K562 (cell line): Measurements from ENCODE around the gene EPN3. TPM values are rescaled to one million over a fixed set of nuclear protein-coding genes. Genes with fewer than 3 reads are reported as not detected.

Experiments used
- ATAC-seq: fragments of 200-7000 bp; cut with Tn5 transposase; 3 replicates; pipeline ENCODE4 v1.9.1; 2020; ENCODE audit warnings: moderate library complexity
- BruUV-seq: library from RNA; stranded (reverse); fragments of 400-500 nt; replicated peaks from 2 replicates; lab custom pipeline; 2021; lab: Mats Ljungman, UMichigan
- CTCF ChIA-PET: fragments of 300-600 bp; formaldehyde crosslinking; extraction: SDS; loops from one replicate; lab custom pipeline; 2021; ENCODE audit warnings: low intra/inter-chr PET ratio; lab: Yijun Ruan, JAX
- POLR2A ChIA-PET: fragments of 300-600, 350-650 bp; sonication (Branson Sonifier 250); formaldehyde crosslinking; extraction: SDS; loops from one replicate; lab custom pipeline; 2021; ENCODE audit warnings: antibody characterized with exemption, inconsistent platforms; lab: Yijun Ruan, JAX
- DNase-seq, 4 experiments: peaks; one replicate each; pipeline versions ENCODE4 v3.0.0 to v3.0.0-alpha.2; 2011 to 2018; ENCODE audit warnings: low spot score in 3 of 4, mixed read lengths in 3 of 4; ENCODE audit errors: extremely low read depth in 1 of 4
- FAIRE-seq: peaks from 2 replicates; lab custom pipeline; 2011; peaks lifted over from hg19 to GRCh38; lab: Jason Lieb, UNC
- H2AFZ ChIP-seq: 2 replicates; pipeline ENCODE4 v1.6.0; 2011; ENCODE audit warnings: low read depth, low read length, control low read depth, inconsistent platforms
- H3K27ac ChIP-seq: fragments of 200-600 bp; 3 replicates; pipeline ENCODE4 v1.8.0; 2011; ENCODE audit warnings: low read depth, mild to moderate bottlenecking, control low read depth, inconsistent platforms, low read length, moderate library complexity, mixed read lengths; ENCODE audit errors: extremely low read depth
- H3K27me3 ChIP-seq, 2 experiments: fragments of 300-600 bp in 1 of 2; 2 replicates in 1 of 2; 3 replicates in 1 of 2; pipeline versions ENCODE4 v1.6.0 to v1.8.0; 2011; ENCODE audit warnings: inconsistent platforms in 2 of 2, low read length in 2 of 2, mild to moderate bottlenecking in 1 of 2, mixed read lengths in 1 of 2, moderate library complexity in 1 of 2; ENCODE audit not compliant: control insufficient read depth in 2 of 2, insufficient read depth in 2 of 2
- H3K36me3 ChIP-seq: fragments of 300-600 bp; 3 replicates; pipeline ENCODE4 v1.8.0; 2011; ENCODE audit warnings: mild to moderate bottlenecking, low read length, inconsistent platforms; ENCODE audit not compliant: control insufficient read depth, insufficient read depth
- H3K4me1 ChIP-seq, 2 experiments: fragments of 200-600 bp in 1 of 2; replicated peaks in 1 of 2; 2 replicates in 1 of 2; 3 replicates in 1 of 2; pipeline versions ENCODE4 v1.5.1 to v1.8.0; 2011; ENCODE audit warnings: inconsistent platforms in 2 of 2, low read length in 2 of 2, mild to moderate bottlenecking in 1 of 2, mixed read lengths in 1 of 2, moderate library complexity in 1 of 2; ENCODE audit not compliant: control insufficient read depth in 2 of 2, insufficient read depth in 2 of 2
- H3K4me2 ChIP-seq: 2 replicates; pipeline ENCODE4 v1.6.1; 2011; ENCODE audit warnings: low read length, control low read depth, inconsistent platforms, mixed read lengths; ENCODE audit not compliant: insufficient read depth
- H3K4me3 ChIP-seq: fragments of 200-600 bp; sonication (generic), shearing (Covaris generic); 2 replicates; pipeline ENCODE4 v1.5.1; 2016; ENCODE audit warnings: control low read depth, inconsistent platforms
- H3K79me2 ChIP-seq: fragments of 200-600 bp; 3 replicates; pipeline ENCODE4 v1.8.0; 2011; ENCODE audit warnings: low read length, inconsistent platforms; ENCODE audit not compliant: control insufficient read depth, insufficient read depth
- H3K9ac ChIP-seq, 2 experiments: 2 replicates each; pipeline versions ENCODE4 v1.6.0 to v1.6.1; 2011; ENCODE audit warnings: low read depth in 2 of 2, low read length in 2 of 2, control low read depth in 1 of 2, inconsistent platforms in 1 of 2, mild to moderate bottlenecking in 1 of 2, mixed read lengths in 1 of 2; ENCODE audit not compliant: insufficient read depth in 1 of 2
- H3K9me1 ChIP-seq: one replicate; pipeline ENCODE4 v1.6.0; 2011; ENCODE audit warnings: inconsistent platforms, mild to moderate bottlenecking, low read length, moderate library complexity; ENCODE audit not compliant: control insufficient read depth, insufficient read depth
- H3K9me3 ChIP-seq: replicated peaks from 2 replicates; pipeline ENCODE4 v1.5.1; 2011; ENCODE audit warnings: low read depth, low read length, inconsistent platforms; ENCODE audit not compliant: control insufficient read depth, insufficient read depth
- H4K20me1 ChIP-seq: replicated peaks from 2 replicates; pipeline ENCODE4 v1.6.1; 2011; ENCODE audit warnings: low read length, inconsistent platforms, mixed read lengths; ENCODE audit not compliant: control insufficient read depth, insufficient read depth
- CBX1 ChIP-seq: sonication (generic); IDR thresholded peaks from 2 replicates; pipeline ENCODE4 v1.6.1; 2016; ENCODE audit warnings: antibody characterized with exemption, low read depth, mild to moderate bottlenecking
- CEBPG ChIP-seq, 3 experiments: fragments of 200-800 bp in 1 of 3; sonication (Bioruptor generic) in 1 of 3; sonication (generic) in 1 of 3; formaldehyde crosslinking in 1 of 3; IDR thresholded peaks in 2 of 3; conservative IDR thresholded peaks in 1 of 3; 2 replicates each; pipeline versions ENCODE4 v1.6.1 to v1.8.0; 2016 to 2022; ENCODE audit warnings: missing compliant biosample characterization in 2 of 3, missing genetic modification characterization in 2 of 3, mild to moderate bottlenecking in 1 of 3, missing genetic modification reagents in 1 of 3
- NUFIP1 ChIP-seq: fragments of 450-650 bp; IDR thresholded peaks from 2 replicates; pipeline ENCODE4 v1.6.1; 2018; ENCODE audit not compliant: partially characterized antibody
- ZFP91 ChIP-seq: sonication (generic); formaldehyde crosslinking; IDR thresholded peaks from 2 replicates; pipeline ENCODE4 v1.8.0; 2022; ENCODE audit warnings: mild to moderate bottlenecking, missing genetic modification reagents
- ZSCAN29 ChIP-seq: fragments of 450-650 bp; IDR thresholded peaks from 2 replicates; pipeline ENCODE4 v1.6.1; 2017
- WGBS: fragments of 100-300 bp; shearing (Covaris generic); methylation state at CpG from one replicate; pipeline ENCODE4 v1.1.6; 2016; ENCODE audit warnings: low coverage, mixed read lengths; ENCODE audit not compliant: insufficient coverage; ENCODE audit errors: missing lambda C conversion rate; 5-methylcytosine and 5-hydroxymethylcytosine counted together
- in situ Hi-C: fragments of 300-500 bp; cut with MboI; formaldehyde crosslinking; loops from 4 replicates; pipeline ENCODE4 v1.15.0; 2018; ENCODE audit warnings: inconsistent platforms, mixed read lengths
- intact Hi-C: fragments of 100-400 bp; cut with micrococcal nuclease; formaldehyde crosslinking; loops from 2 replicates; pipeline ENCODE4 v1.14.2; 2022
- polyA plus RNA-seq, 8 experiments: library from polyadenylated mRNA; depleted of rRNA in 4 of 8; stranded (reverse) in 5 of 8; unstranded in 3 of 8; fragments of >200 nt; fragmentation: Nextera tagmentation in 2 of 8; fragmentation: Illumina TruSeq in 1 of 8; extraction: Ambion mirVana in 2 of 8; extraction: Trizol in 1 of 8; gene quantifications; 2 replicates each; pipeline versions ENCODE4 v1.2.1 to v1.2.3, GENCODE V29; 2011 to 2014; ENCODE audit warnings: inconsistent platforms in 1 of 8, missing spikeins in 1 of 8
- total RNA-seq, 7 experiments: library from RNA; depleted of rRNA in 6 of 7; stranded (reverse); fragments of >200 nt in 6 of 7; fragmentation: Illumina TruSeq in 2 of 7; extraction: Trizol in 2 of 7; gene quantifications; 2 replicates each; pipeline versions ENCODE4 v1.2.1 to v1.2.3, GENCODE V29; 2011 to 2021; ENCODE audit warnings: low replicate concordance in 1 of 7
- TF ChIP-seq, protein P1 (sequence below): fragments of 450-650 bp; formaldehyde crosslinking; IDR thresholded peaks from 2 replicates; pipeline ENCODE4 v1.4.0; 2020; ENCODE audit warnings: mild to moderate bottlenecking, moderate library complexity

The EPN3 gene
- total and polyA plus RNA-seq, 9 of the 15 experiments (the other 6 are each of a cell fraction or from before 2014, with no cell fraction given) = 0.16 TPM; not detected in 8

GRCh38 chr17:50484386-50485155, 48.0 kb upstream of the EPN3 start:
- peaks cover 53% of the 10 kb centered on the region for H3K36me3 ChIP-seq
- no peak for DNase-seq
- H3K9me3 ChIP-seq = no peaks in the 10 kb centered on the region
- H3K4me3 ChIP-seq = no peak overlapping the region
- 95% methylated on average over 9 of the region's 11 CpGs for WGBS
- peak overlapping the region in 1 of 2 experiments; percentile 7; a peak in 1 of 4 replicates for H3K9ac ChIP-seq
- H3K9me1 ChIP-seq = no peaks in the 10 kb centered on the region
- H3K4me1 ChIP-seq = peaks cover 3 to 11% of the 10 kb centered on the region in 2 experiments; a peak in 2 of 5 replicates
- ChIA-PET POLR2A (interaction anchor here (0.6 to 1.0 kb wide), 5 partner anchors 9 to 331 kb away, joined by 3 to 4 read pairs (median 3); partner anchors contain the start of gene CACNA1G), CTCF (interaction anchor here (0.5 kb wide), 1 partner anchor 203 kb away, joined by 3 read pairs; no protein-coding TSS in a partner anchor)
- H3K4me2 ChIP-seq = no peak overlapping the region
- intact Hi-C loops = loop anchor here (5.0 kb wide), 3 partner anchors 198 to 358 kb away; no protein-coding TSS in a partner anchor
- no peaks in the 10 kb centered on the region for H4K20me1 ChIP-seq
- no peak for FAIRE-seq
- H3K79me2 ChIP-seq = peaks cover 12% of the 10 kb centered on the region
- in situ Hi-C loops = loop anchor here (5.0 kb wide), 2 partner anchors 138 to 193 kb away; no protein-coding TSS in a partner anchor
- TF ChIP-seq, protein P1, sequence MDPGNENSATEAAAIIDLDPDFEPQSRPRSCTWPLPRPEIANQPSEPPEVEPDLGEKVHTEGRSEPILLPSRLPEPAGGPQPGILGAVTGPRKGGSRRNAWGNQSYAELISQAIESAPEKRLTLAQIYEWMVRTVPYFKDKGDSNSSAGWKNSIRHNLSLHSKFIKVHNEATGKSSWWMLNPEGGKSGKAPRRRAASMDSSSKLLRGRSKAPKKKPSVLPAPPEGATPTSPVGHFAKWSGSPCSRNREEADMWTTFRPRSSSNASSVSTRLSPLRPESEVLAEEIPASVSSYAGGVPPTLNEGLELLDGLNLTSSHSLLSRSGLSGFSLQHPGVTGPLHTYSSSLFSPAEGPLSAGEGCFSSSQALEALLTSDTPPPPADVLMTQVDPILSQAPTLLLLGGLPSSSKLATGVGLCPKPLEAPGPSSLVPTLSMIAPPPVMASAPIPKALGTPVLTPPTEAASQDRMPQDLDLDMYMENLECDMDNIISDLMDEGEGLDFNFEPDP (CRISPR knock-in tag) = no peak
- TF ChIP-seq ZSCAN29 (no peak), NUFIP1 (no peak), CBX1 (no peak), CEBPG (CRISPR knock-in tag; IDR thresholded peaks at IDR 0.05) (no peak), CEBPG (tag; conservative IDR thresholded peaks at IDR 0.05 in 1 of 2, IDR thresholded peaks at IDR 0.05 in 1 of 2) (no peak), ZFP91 (no peak)
- H2AFZ ChIP-seq = no peak overlapping the region
- no peaks in the 10 kb centered on the region for H3K27me3 ChIP-seq
- H3K27ac ChIP-seq = no peak overlapping the region
- no TSS peak for BruUV-seq
- ATAC-seq = no peak
